HEK293 (cell line): ENCODE results near the gene PFDN1.
A peak's percentile ranks its signal among the peaks of the same experiment; 100 is the strongest.

Experiments
- CTCF ChIA-PET: fragments of 350-600 bp; formaldehyde crosslinking; extraction: SDS; loops from one replicate; lab custom pipeline; 2021; ENCODE audit warnings: antibody characterized with exemption; lab: Yijun Ruan, JAX
- POLR2A ChIA-PET: fragments of 300-600 bp; formaldehyde crosslinking; extraction: SDS; loops from one replicate; lab custom pipeline; 2020; ENCODE audit warnings: antibody characterized with exemption, inconsistent platforms; lab: Yijun Ruan, JAX
- H3K27ac ChIP-seq: fragments of 200-500 bp; sonication (Bioruptor generic); 2 replicates; pipeline ENCODE4 v1.5.1; 2014; ENCODE audit warnings: low read depth, low read length, control low read depth, inconsistent platforms; ENCODE audit errors: extremely low read depth
- H3K36me3 ChIP-seq, 2 experiments: fragments of 200-500 bp in 1 of 2; sonication (Bioruptor generic) in 1 of 2; 1 replicate in 1 of 2; 2 replicates in 1 of 2; pipeline ENCODE4 v1.5.1; 2014 to 2017; ENCODE audit warnings: inconsistent platforms in 2 of 2, low read length in 2 of 2; ENCODE audit not compliant: control insufficient read depth in 2 of 2, insufficient read depth in 1 of 2
- H3K4me1 ChIP-seq: fragments of 200-500 bp; sonication (Bioruptor generic); 2 replicates; pipeline ENCODE4 v1.5.1; 2014; ENCODE audit warnings: mild to moderate bottlenecking, low read length, inconsistent platforms; ENCODE audit not compliant: control insufficient read depth, insufficient read depth
- H3K4me3 ChIP-seq: 2 replicates; pipeline ENCODE4 v1.5.1; 2011; ENCODE audit warnings: low read depth, mild to moderate bottlenecking, control low read depth, low read length, moderate library complexity
- H3K9me3 ChIP-seq: fragments of 200-500 bp; sonication (Bioruptor generic); 2 replicates; pipeline ENCODE4 v1.5.1; 2014; ENCODE audit warnings: low read depth, low read length, inconsistent platforms; ENCODE audit not compliant: control insufficient read depth, insufficient read depth
- GFI1B ChIP-seq: fragments of 450-650 bp; formaldehyde crosslinking; IDR thresholded peaks from 2 replicates; pipeline ENCODE4 v1.5.1; 2016; ENCODE audit warnings: missing biosample characterization, missing genetic modification characterization
- HOXA7 ChIP-seq: sonication (generic); formaldehyde crosslinking; IDR thresholded peaks from 2 replicates; pipeline ENCODE4 v1.8.1; 2022; ENCODE audit warnings: missing genetic modification reagents, borderline replicate concordance
- HOXC10 ChIP-seq: sonication (generic); formaldehyde crosslinking; IDR thresholded peaks from 2 replicates; pipeline ENCODE4 v1.8.1; 2023; ENCODE audit warnings: mild to moderate bottlenecking, missing genetic modification reagents
- KLF1 ChIP-seq: fragments of 450-650 bp; formaldehyde crosslinking; IDR thresholded peaks from 2 replicates; pipeline ENCODE4 v1.5.1; 2016; ENCODE audit warnings: missing biosample characterization, missing genetic modification characterization
- KLF8 ChIP-seq: fragments of 450-650 bp; formaldehyde crosslinking; IDR thresholded peaks from 2 replicates; pipeline ENCODE4 v1.5.1; 2016; ENCODE audit warnings: missing biosample characterization, missing genetic modification characterization
- MEIS1 ChIP-seq: sonication (generic); formaldehyde crosslinking; IDR thresholded peaks from 2 replicates; pipeline ENCODE4 v1.8.1; 2022; ENCODE audit warnings: missing genetic modification reagents, mild to moderate bottlenecking, borderline replicate concordance
- PBX3 ChIP-seq: sonication (generic); formaldehyde crosslinking; IDR thresholded peaks from 2 replicates; pipeline ENCODE4 v1.8.1; 2022; ENCODE audit warnings: mild to moderate bottlenecking, moderate library complexity, missing genetic modification reagents
- PRDM10 ChIP-seq: fragments of 450-650 bp; formaldehyde crosslinking; IDR thresholded peaks from 2 replicates; pipeline ENCODE4 v1.5.1; 2016; ENCODE audit warnings: missing biosample characterization, missing genetic modification characterization
- PRDM6 ChIP-seq: fragments of 450-650 bp; formaldehyde crosslinking; IDR thresholded peaks from 2 replicates; pipeline ENCODE4 v1.5.1; 2017; ENCODE audit warnings: missing biosample characterization, missing genetic modification characterization
- SCRT1 ChIP-seq: fragments of 450-650 bp; formaldehyde crosslinking; IDR thresholded peaks from 2 replicates; pipeline ENCODE4 v1.5.1; 2016; ENCODE audit warnings: missing biosample characterization, missing genetic modification characterization, borderline replicate concordance
- SP7 ChIP-seq: fragments of 450-650 bp; formaldehyde crosslinking; IDR thresholded peaks from 2 replicates; pipeline ENCODE4 v1.5.1; 2016; ENCODE audit warnings: missing biosample characterization, missing genetic modification characterization
- ZEB2 ChIP-seq: fragments of 450-650 bp; formaldehyde crosslinking; IDR thresholded peaks from 2 replicates; pipeline ENCODE4 v1.5.1; 2016; ENCODE audit warnings: missing biosample characterization, missing genetic modification characterization
- ZNF138 ChIP-seq: fragments of 450-650 bp; formaldehyde crosslinking; IDR thresholded peaks from 2 replicates; pipeline ENCODE4 v1.5.1; 2016; ENCODE audit warnings: missing biosample characterization, missing genetic modification characterization, borderline replicate concordance
- ZNF146 ChIP-seq: fragments of 450-650 bp; formaldehyde crosslinking; IDR thresholded peaks from 2 replicates; pipeline ENCODE4 v1.5.1; 2016; ENCODE audit warnings: missing biosample characterization, missing genetic modification characterization
- ZNF350 ChIP-seq: fragments of 450-650 bp; formaldehyde crosslinking; IDR thresholded peaks from 2 replicates; pipeline ENCODE4 v1.5.0; 2017; ENCODE audit warnings: missing biosample characterization, mild to moderate bottlenecking, missing genetic modification characterization
- ZNF449 ChIP-seq: fragments of 450-650 bp; formaldehyde crosslinking; IDR thresholded peaks from 2 replicates; pipeline ENCODE4 v1.5.1; 2017; ENCODE audit warnings: missing biosample characterization, mild to moderate bottlenecking, missing genetic modification characterization, moderate library complexity
- ZNF501 ChIP-seq: fragments of 450-650 bp; formaldehyde crosslinking; IDR thresholded peaks from 2 replicates; pipeline ENCODE4 v1.5.1; 2016; ENCODE audit warnings: missing biosample characterization, missing genetic modification characterization
- ZNF600 ChIP-seq: fragments of 450-650 bp; formaldehyde crosslinking; IDR thresholded peaks from 2 replicates; pipeline ENCODE4 v1.5.1; 2016; ENCODE audit warnings: missing biosample characterization, missing genetic modification characterization
- ZNF701 ChIP-seq: fragments of 450-650 bp; formaldehyde crosslinking; IDR thresholded peaks from 2 replicates; pipeline ENCODE4 v1.5.1; 2016; ENCODE audit warnings: missing biosample characterization, missing genetic modification characterization
- ZNF768 ChIP-seq: fragments of 450-650 bp; formaldehyde crosslinking; IDR thresholded peaks from 2 replicates; pipeline ENCODE4 v1.5.1; 2018; ENCODE audit warnings: missing biosample characterization, mild to moderate bottlenecking, missing genetic modification characterization
- ZNF776 ChIP-seq: fragments of 450-650 bp; formaldehyde crosslinking; IDR thresholded peaks from 2 replicates; pipeline ENCODE4 v1.5.0; 2017; ENCODE audit warnings: missing biosample characterization, missing genetic modification characterization, borderline replicate concordance
- TF ChIP-seq, protein P1 (sequence below): fragments of 450-650 bp; formaldehyde crosslinking; IDR thresholded peaks from 2 replicates; pipeline ENCODE4 v1.5.1; 2016; ENCODE audit warnings: missing biosample characterization, missing genetic modification characterization, low read depth

Gene PFDN1

DNA sequence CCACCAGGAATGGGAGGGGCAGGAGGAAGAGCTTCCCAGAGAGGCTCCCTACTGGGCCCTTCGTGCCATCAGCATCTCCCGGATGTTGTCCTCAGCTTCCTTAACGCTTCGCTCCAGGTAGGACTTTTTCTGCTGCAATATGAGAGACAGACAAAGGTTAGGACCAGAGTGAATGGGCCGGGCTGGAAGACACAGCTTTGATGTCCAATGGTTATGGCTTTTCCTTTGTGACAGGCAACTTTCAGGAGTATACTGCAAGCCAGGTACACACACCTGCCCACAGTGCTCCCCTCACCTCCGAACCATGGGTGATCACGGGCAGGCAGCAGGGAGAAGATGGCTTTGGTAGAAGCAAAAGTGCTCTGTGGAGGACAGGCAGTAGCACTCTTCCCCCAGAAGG lies 57.0 kb downstream of the PFDN1 start (continued):
- TF ChIP-seq PRDM6 (tag by site-specific recombination) = no peak
- TF ChIP-seq, protein P1, sequence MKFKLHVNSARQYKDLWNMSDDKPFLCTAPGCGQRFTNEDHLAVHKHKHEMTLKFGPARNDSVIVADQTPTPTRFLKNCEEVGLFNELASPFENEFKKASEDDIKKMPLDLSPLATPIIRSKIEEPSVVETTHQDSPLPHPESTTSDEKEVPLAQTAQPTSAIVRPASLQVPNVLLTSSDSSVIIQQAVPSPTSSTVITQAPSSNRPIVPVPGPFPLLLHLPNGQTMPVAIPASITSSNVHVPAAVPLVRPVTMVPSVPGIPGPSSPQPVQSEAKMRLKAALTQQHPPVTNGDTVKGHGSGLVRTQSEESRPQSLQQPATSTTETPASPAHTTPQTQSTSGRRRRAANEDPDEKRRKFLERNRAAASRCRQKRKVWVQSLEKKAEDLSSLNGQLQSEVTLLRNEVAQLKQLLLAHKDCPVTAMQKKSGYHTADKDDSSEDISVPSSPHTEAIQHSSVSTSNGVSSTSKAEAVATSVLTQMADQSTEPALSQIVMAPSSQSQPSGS (tag by site-specific recombination) = no peak
- no peak for TF ChIP-seq HOXA7 (CRISPR knock-in tag)
- no peak for TF ChIP-seq GFI1B (tag by site-specific recombination)
- TF ChIP-seq ZNF776 (tag by site-specific recombination) = no peak
- no peak for TF ChIP-seq ZNF501 (tag by site-specific recombination)
- no peak for TF ChIP-seq PBX3 (CRISPR knock-in tag)

- no peak overlapping the region for H3K4me3 ChIP-seq
- H3K27ac ChIP-seq = no peak overlapping the region
- ChIA-PET CTCF (interaction anchor here (0.5 to 14.6 kb wide), 25 partner anchors 10 to 1676 kb away, joined by 3 to 660 read pairs (median 5); partner anchors contain the start of genes HBEGF, SLC4A9 and SRA1), POLR2A (interaction anchor here (0.6 to 8.9 kb wide), 3 partner anchors 91 to 109 kb away, joined by 3 to 130 read pairs (median 6); partner anchors contain the start of gene HBEGF)
- H3K4me1 ChIP-seq = peaks cover 20% of the 10 kb centered on the region
- H3K36me3 ChIP-seq = peaks cover 7 to 46% of the 10 kb centered on the region in 2 experiments
- no peaks in the 10 kb centered on the region for H3K9me3 ChIP-seq
- no peak for TF ChIP-seq ZNF138
- no peak for TF ChIP-seq HOXC10 (CRISPR knock-in tag)
- no peak for TF ChIP-seq MEIS1 (CRISPR knock-in tag)
Measured at GRCh38 chr5:140245341-140245740, 57.6 kb downstream of the PFDN1 start.

DNA sequence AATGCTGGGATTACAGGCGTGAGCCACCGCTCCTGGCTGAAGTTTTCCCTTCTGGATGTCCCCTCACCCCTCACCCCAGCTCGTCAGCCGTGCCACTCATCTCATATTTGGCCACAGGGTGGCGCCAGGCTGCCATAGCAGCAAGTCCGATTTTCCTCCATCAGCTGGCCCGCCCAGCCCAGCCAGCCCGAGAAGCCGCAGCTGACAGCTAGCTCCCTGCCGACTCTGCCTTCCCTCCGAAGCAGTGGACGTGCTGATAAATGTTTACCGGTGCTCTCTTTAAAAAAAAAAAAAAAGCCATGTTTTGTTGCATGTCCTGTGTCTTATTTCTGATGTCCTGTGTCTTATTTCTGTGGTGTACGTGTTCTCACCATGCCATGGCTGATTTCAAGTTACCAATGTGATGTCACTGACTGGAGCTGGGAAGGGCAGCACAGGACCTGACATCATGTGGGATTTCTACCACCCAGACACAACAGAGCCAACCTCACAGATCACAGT lies 58.3 kb downstream of the PFDN1 start:
- peaks cover 20% of the 10 kb centered on the region for H3K4me1 ChIP-seq
- CTCF ChIA-PET = interaction anchor here (0.5 to 14.6 kb wide), 36 partner anchors 9 to 1675 kb away, joined by 3 to 660 read pairs (median 5); partner anchors contain the start of genes HBEGF, SLC4A9 and SRA1
- POLR2A ChIA-PET = interaction anchor here (0.7 to 8.9 kb wide), 7 partner anchors 54 to 403 kb away, joined by 3 to 130 read pairs (median 5); partner anchors contain the start of genes ANKHD1, CYSTM1, HBEGF and IK
- no peaks in the 10 kb centered on the region for H3K9me3 ChIP-seq
- H3K36me3 ChIP-seq = peaks cover 0 to 40% of the 10 kb centered on the region in 2 experiments; a peak in 2 of 3 replicates
- no peak overlapping the region for H3K4me3 ChIP-seq
- no peak overlapping the region for H3K27ac ChIP-seq
- TF ChIP-seq ZNF701 (tag by site-specific recombination) (no peak), ZNF600 (tag by site-specific recombination) (peak; percentile 96), SP7 (tag by site-specific recombination) (peak; percentile 64; the same call in 1 of the 2 replicates), ZNF449 (tag by site-specific recombination) (peak; percentile 89), KLF8 (tag by site-specific recombination) (0 out of 2 replicates have a peak, but pooled peaks have one; percentile 40), PRDM10 (peak; percentile 76; the same call in 1 of the 2 replicates), ZNF768 (tag by site-specific recombination) (no peak), ZNF350 (tag by site-specific recombination) (no peak), SCRT1 (tag by site-specific recombination) (no peak), KLF1 (peak; percentile 46; the same call in 1 of the 2 replicates), ZNF146 (tag by site-specific recombination) (no peak), ZEB2 (peak; percentile 56; the same call in 1 of the 2 replicates)
